ENCODE results near the gene GDI2. TPM values are rescaled to one million over a fixed set of nuclear protein-coding genes. Genes with fewer than 3 reads are reported as not detected.

The GDI2 gene
- total RNA-seq, 4 donors from 2014 or later: 228 to 348 (median 312) TPM

- no peak for TF ChIP-seq CTCF (IDR thresholded peaks at IDR 0.05; ENCODE audit: low read depth)
Measured at GRCh38 chr10:5794236-5794635, 19.0 kb downstream of the GDI2 start.

GRCh38 chr10:5789626-5790025 lies 23.6 kb downstream of the GDI2 start:
- no peak for TF ChIP-seq CTCF (IDR thresholded peaks at IDR 0.05; ENCODE audit: low read depth)

- no peak for TF ChIP-seq CTCF (IDR thresholded peaks at IDR 0.05; ENCODE audit: low read depth)
Measured at GRCh38 chr10:5788969-5789368, 24.3 kb downstream of the GDI2 start.

- no peak for TF ChIP-seq CTCF (IDR thresholded peaks at IDR 0.05; ENCODE audit: low read depth)
Measured at GRCh38 chr10:5783300-5783699, 29.9 kb downstream of the GDI2 start.

- no peak for TF ChIP-seq CTCF (IDR thresholded peaks at IDR 0.05; ENCODE audit: low read depth)
Measured at GRCh38 chr10:5782174-5782573, 31.1 kb downstream of the GDI2 start.

- no peak for TF ChIP-seq CTCF (IDR thresholded peaks at IDR 0.05; ENCODE audit: low read depth)
Measured at GRCh38 chr10:5779730-5780129, 33.5 kb downstream of the GDI2 start.

- no peak for TF ChIP-seq CTCF (IDR thresholded peaks at IDR 0.05; ENCODE audit: low read depth)
Measured at GRCh38 chr10:5776881-5777197, 36.4 kb downstream of the GDI2 start.

All from subcutaneous adipose tissue (tissue), 4 donors.